ENCODE data around the gene TXNL4A.
A peak's percentile ranks its signal among the peaks of the same experiment; 100 is the strongest.

GRCh38 chr18:79964330-79965118, 23.8 kb downstream of the TXNL4A start, which contains the start of gene HSBP1L1:
- peak; percentile 42 for TF ChIP-seq CTCF (IDR thresholded peaks at IDR 0.05; ENCODE audit: low read depth, low read length, missing input control)
- TF ChIP-seq EGR1 (IDR thresholded peaks at IDR 0.05; ENCODE audit: low read depth in 2 of 2) = no peak
- TF ChIP-seq FOXA1 (IDR thresholded peaks at IDR 0.05) = no peak
- peak; percentile 12 to 62 for TF ChIP-seq RAD21 (IDR thresholded peaks at IDR 0.05)
- TF ChIP-seq YY1 (IDR thresholded peaks at IDR 0.05) = no peak
- TF ChIP-seq ATF3 (IDR thresholded peaks at IDR 0.05) = no peak
- TF ChIP-seq REST (IDR thresholded peaks at IDR 0.05) = no peak
- no peak for TF ChIP-seq TAF1 (conservative IDR thresholded peaks at IDR 0.05)
- no peak for TF ChIP-seq ZBTB33 (IDR thresholded peaks at IDR 0.05)
- no peak for TF ChIP-seq HNF4A (conservative IDR thresholded peaks at IDR 0.05)
- no peak for TF ChIP-seq MAX (IDR thresholded peaks at IDR 0.05)

All from liver (tissue), 3 donors.